Measurements from ENCODE around the gene OR10A7. TPM values are rescaled to one million over a fixed set of nuclear protein-coding genes. Genes with fewer than 3 reads are reported as not detected.

Gene OR10A7
- total RNA-seq, 2 donors from 2014 or later, result not detected

- TF ChIP-seq POLR2A (IDR thresholded peaks at IDR 0.05) (no peak), CTCF (IDR thresholded peaks at IDR 0.05) (no peak)
- intact Hi-C loops (cut with DNase I), result no loop called here
- Histone ChIP-seq H3K4me1 (no peaks in the 10 kb centered on the region), H3K36me3 (replicated peaks in 1 of 2; ENCODE audit: insufficient read depth in 1 of 2, low read depth in 2 of 2) (no peaks in the 10 kb centered on the region), H3K27me3 (no peaks in the 10 kb centered on the region), H3K9me3 (no peaks in the 10 kb centered on the region), H3K27ac (no peak overlapping the region), H3K4me3 (no peak overlapping the region)
- 0 to 1% methylated on average over 2 of the region's 2 CpGs for WGBS, 2 donors
- ATAC-seq (no peak), DNase-seq (no peak)
These were observed 32.3 kb upstream of the OR10A7 start for GRCh38 chr12:55188573-55188972.

- no peaks in the 10 kb centered on the region for H3K27me3 ChIP-seq
- no peaks in the 10 kb centered on the region for H3K4me1 ChIP-seq
- WGBS, 2 donors, result 0% methylated on average over 4 of the region's 4 CpGs
- no peak overlapping the region for H3K27ac ChIP-seq
- ATAC-seq (peak; percentile 60), DNase-seq (peak; percentile 21 to 65 (median 29))
- H3K4me3 ChIP-seq, result no peak overlapping the region
- peak; percentile 33 to 73 (median 71) for TF ChIP-seq CTCF (IDR thresholded peaks at IDR 0.05)
- TF ChIP-seq POLR2A (IDR thresholded peaks at IDR 0.05), result no peak
- intact Hi-C loops (cut with DNase I), result no loop called here
- no peaks in the 10 kb centered on the region for H3K9me3 ChIP-seq
- H3K36me3 ChIP-seq (replicated peaks in 1 of 2; ENCODE audit: insufficient read depth in 1 of 2, low read depth in 2 of 2), result no peaks in the 10 kb centered on the region
These were observed 31.8 kb upstream of the OR10A7 start for GRCh38 chr12:55188974-55189556.

GRCh38 chr12:55194382-55194781 lies 26.4 kb upstream of the OR10A7 start:
- Histone ChIP-seq H3K9me3 (no peaks in the 10 kb centered on the region), H3K27me3 (no peaks in the 10 kb centered on the region), H3K27ac (no peak overlapping the region), H3K36me3 (replicated peaks in 1 of 2; ENCODE audit: insufficient read depth in 1 of 2, low read depth in 2 of 2) (no peaks in the 10 kb centered on the region), H3K4me3 (no peak overlapping the region), H3K4me1 (no peaks in the 10 kb centered on the region)
- no peak for ATAC-seq
- TF ChIP-seq POLR2A (IDR thresholded peaks at IDR 0.05), result no peak
- TF ChIP-seq CTCF (IDR thresholded peaks at IDR 0.05), result no peak
- WGBS, 2 donors, result 78 to 84% methylated on average over 3 of the region's 3 CpGs
- no peak for DNase-seq
- intact Hi-C loops (cut with DNase I), result loop anchor here (5.0 kb wide), 1 partner anchor 423 kb away; no protein-coding TSS in a partner anchor

GRCh38 chr12:55226523-55226922 lies 5.7 kb downstream of the OR10A7 start:
- H3K4me3 ChIP-seq, result no peak overlapping the region
- TF ChIP-seq POLR2A (IDR thresholded peaks at IDR 0.05) (no peak), CTCF (IDR thresholded peaks at IDR 0.05) (no peak)
- H3K9me3 ChIP-seq, result no peaks in the 10 kb centered on the region
- no peaks in the 10 kb centered on the region for H3K36me3 ChIP-seq (replicated peaks in 1 of 2; ENCODE audit: insufficient read depth in 1 of 2, low read depth in 2 of 2)
- H3K27me3 ChIP-seq, result no peaks in the 10 kb centered on the region
- WGBS, 2 donors, result 28 to 54% methylated on average over 1 of the region's 1 CpG
- H3K4me1 ChIP-seq, result no peaks in the 10 kb centered on the region
- no peak for ATAC-seq
- DNase-seq, result no peak
- no peak overlapping the region for H3K27ac ChIP-seq
- intact Hi-C loops (cut with DNase I), result no loop called here

- Histone ChIP-seq H3K36me3 (replicated peaks in 1 of 2; ENCODE audit: insufficient read depth in 1 of 2, low read depth in 2 of 2) (no peaks in the 10 kb centered on the region), H3K4me1 (no peaks in the 10 kb centered on the region), H3K27me3 (no peaks in the 10 kb centered on the region), H3K4me3 (no peak overlapping the region), H3K9me3 (no peaks in the 10 kb centered on the region), H3K27ac (no peak overlapping the region)
- DNase-seq (no peak), ATAC-seq (no peak)
- 31 to 39% methylated on average over 3 of the region's 3 CpGs for whole genome bisulfite sequencing, 2 donors
- TF ChIP-seq CTCF (IDR thresholded peaks at IDR 0.05), result no peak
- TF ChIP-seq POLR2A (IDR thresholded peaks at IDR 0.05), result no peak
- intact Hi-C loops (cut with DNase I), result no loop called here
These were observed 6.8 kb downstream of the OR10A7 start for GRCh38 chr12:55227643-55228042.
